ENCODE results near the gene RASGRF2.

RASGRF2 gene, protein sequence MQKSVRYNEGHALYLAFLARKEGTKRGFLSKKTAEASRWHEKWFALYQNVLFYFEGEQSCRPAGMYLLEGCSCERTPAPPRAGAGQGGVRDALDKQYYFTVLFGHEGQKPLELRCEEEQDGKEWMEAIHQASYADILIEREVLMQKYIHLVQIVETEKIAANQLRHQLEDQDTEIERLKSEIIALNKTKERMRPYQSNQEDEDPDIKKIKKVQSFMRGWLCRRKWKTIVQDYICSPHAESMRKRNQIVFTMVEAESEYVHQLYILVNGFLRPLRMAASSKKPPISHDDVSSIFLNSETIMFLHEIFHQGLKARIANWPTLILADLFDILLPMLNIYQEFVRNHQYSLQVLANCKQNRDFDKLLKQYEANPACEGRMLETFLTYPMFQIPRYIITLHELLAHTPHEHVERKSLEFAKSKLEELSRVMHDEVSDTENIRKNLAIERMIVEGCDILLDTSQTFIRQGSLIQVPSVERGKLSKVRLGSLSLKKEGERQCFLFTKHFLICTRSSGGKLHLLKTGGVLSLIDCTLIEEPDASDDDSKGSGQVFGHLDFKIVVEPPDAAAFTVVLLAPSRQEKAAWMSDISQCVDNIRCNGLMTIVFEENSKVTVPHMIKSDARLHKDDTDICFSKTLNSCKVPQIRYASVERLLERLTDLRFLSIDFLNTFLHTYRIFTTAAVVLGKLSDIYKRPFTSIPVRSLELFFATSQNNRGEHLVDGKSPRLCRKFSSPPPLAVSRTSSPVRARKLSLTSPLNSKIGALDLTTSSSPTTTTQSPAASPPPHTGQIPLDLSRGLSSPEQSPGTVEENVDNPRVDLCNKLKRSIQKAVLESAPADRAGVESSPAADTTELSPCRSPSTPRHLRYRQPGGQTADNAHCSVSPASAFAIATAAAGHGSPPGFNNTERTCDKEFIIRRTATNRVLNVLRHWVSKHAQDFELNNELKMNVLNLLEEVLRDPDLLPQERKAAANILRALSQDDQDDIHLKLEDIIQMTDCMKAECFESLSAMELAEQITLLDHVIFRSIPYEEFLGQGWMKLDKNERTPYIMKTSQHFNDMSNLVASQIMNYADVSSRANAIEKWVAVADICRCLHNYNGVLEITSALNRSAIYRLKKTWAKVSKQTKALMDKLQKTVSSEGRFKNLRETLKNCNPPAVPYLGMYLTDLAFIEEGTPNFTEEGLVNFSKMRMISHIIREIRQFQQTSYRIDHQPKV (N-terminal part only)

DNA sequence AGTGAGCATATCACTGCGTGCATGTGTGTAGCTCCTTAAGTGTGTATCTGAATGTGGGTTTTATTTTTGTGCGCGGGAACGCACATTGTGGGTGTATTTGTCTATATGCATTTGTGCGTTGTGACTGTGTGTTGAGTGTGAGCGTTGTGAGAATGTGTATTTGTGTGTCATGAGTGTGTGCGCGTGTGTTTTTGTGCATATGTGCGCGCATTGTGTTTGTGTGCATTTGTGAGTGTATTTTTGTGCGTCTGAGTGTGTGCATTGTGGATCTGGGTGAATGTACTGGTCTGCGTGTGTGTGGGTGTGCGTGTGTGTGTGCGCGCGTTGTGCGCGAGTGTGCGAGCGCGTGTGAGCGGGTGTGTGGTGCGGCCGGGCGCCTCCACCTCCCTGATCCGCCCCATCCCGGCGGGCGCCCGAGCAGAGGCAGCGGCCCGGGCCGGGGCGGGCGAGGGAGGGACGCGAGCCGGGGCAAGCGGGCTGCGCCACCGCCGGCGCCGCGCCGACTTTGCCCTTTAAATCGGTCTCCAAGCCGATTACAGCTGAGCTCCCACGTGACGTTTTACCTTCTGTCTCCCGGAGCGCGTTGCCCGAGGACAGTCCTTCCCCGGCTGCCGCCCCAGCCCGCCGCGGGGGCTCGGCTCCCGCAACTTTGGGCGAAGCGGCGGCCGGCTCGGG lies at the start of gene RASGRF2:
Gene RASGRF2, plus strand, starts transcription at position 596 of the 675 bp plus-strand sequence. CDS start 376 bp downstream, outside the sequence.
- DNase-seq, result no peak

DNA sequence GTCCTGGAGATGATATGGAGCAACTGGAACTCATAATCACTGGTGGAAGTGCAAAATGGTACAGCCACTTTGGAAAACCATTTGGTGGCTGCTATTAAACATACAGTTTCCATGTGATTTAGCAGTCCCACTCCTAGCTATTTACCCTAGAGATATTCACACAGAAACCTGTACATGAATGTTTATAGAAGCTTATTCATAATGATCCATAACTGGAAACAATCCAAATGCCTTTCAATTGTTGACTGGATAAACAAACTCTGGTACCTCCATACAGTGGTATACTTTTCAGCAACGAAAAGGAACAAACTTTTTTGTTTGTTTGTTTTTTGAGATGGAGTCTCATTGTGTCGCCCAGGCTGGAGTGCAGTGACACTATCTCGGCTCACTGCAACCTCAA lies 47.7 kb upstream of the RASGRF2 start:
- DNase-seq, result no peak

DNA sequence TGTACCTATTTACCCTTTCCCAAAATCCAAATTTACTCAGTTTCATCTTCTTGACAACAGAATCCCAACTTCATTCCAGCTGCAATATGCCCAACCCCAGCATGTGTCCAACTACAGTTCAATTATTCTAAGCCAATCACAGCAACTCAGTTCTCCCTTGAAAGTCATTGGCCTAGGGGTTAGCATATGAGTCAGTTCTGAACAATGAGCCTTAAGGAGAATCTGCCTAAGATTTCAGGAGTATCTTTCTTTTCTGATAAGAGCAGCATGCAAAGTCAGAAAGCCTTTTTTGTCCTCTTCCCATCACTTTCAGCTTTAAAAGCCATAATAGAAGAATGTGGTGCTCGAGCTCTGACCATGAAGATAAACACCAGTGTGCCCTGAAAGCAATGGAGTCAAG lies 44.4 kb upstream of the RASGRF2 start:
- no peak for DNase-seq

DNA sequence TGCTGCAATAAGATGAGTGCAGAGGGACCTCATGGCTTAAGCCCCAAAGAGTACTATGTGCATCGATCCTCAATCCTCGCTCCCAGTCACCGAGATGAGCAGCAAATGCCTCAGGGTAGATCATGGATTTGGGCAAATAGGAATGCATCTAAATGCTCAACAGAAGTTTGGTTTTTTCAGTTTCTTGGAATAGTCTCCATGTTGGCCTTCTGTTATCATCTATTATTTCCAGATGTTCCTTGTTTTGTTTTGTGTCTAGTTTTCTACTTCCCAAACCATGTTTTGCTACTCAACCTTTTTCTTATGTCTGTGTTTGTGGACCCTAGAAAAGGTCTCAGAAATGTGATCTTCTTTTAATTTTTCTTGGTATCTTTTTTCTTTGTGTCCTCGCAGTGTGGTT lies 43.5 kb upstream of the RASGRF2 start:
- DNase-seq, result no peak

DNA sequence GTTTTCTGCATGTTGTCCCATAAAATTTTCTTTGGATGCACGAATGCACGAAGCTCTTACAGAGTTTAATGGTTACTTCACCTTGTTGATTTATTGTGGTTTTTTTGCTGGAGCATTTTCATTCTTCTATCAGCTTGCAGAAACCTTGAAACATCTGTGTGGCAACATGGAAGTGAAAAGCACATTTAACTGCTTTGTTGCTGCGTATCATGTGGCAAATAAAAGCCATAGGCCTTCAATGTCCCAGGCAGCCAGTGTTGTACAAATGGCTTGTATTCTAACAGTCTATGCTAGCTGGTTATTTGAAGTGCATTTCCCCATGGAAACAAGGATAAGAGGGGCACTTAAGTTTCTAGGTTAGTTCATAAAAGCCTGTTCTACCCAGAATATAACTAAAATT lies 42.5 kb upstream of the RASGRF2 start:
- no peak for DNase-seq

DNA sequence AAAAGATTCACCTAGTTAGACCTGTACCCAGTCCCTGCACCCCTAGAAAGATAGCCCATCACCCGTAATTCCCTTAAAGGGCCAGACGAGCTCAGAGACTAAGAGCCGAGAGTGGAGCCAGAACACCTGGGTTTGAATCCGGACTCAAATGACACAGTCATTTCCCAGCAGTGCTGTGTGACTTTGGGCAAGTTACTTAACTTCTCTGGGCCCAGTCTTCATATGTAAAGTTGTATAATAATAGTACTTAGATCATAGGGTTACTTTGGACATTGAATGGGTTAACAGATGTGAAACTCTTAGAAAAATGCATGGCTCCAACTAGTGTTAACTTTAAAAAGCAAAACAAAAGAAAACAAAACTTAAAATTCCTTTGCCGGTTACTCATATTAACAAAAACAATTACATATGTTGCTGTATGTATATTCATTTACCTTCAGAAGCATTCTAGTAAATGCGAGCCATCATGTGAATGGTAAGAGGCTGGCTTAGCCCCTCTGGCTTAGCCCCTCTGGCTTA lies 40.4 kb upstream of the RASGRF2 start:
- DNase-seq, result no peak

DNA sequence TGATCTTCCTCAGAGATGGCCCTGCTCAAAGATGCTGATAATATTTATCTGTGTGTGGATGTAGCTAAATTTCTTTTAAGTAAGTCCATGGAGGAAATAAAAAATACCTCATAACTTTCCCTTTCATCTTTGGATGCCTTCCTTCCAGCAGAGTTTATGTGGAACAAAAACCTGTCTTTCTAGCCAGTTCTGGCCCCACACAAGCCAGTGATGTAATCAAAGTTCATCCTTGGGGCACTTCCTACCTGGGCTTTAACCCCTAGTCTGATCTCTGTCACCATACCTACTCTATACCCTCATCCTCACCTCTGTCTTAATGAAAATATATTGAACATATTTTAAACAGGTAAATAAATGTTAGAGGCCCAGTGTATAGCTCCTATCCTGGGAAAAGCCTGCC lies 39.8 kb upstream of the RASGRF2 start:
- DNase-seq, result no peak

DNA sequence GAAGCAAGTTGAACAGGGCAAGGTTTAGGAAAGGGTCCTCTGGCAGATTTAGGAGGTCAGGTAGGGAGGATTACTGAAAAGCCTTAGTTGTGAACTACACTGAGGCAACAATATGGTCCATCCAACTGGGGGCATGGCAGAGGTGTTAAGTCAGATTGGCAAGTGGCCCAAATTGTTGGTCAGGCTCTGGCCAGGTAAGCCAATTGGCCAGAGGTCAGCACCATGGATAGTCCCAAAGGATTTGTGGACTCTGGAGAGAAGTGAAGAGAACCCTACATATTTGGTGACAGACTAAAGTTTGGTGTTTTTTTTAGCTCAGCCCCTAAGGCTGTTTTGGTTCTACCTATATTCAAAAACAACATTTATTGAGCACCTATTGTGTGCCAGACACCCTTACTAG lies 39.1 kb upstream of the RASGRF2 start:
- no peak for DNase-seq

DNA sequence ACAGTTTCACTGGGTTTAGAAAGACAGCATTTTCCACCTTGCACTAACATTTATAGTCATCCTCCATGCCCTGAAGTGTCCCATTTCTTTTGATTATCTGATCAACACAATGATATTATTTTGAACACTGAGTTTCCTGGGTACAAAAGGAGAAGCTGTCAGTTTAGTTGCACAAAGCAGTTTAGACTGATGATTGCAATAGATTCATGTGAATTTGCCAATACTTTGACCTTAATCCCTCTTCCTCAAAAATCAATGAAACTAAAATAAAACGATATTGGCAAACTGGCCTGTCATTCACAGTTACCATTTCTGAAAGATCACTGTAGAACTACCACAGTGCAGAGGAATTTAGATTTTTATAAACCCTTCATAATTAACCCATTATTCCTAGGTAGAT lies 34.2 kb upstream of the RASGRF2 start:
- DNase-seq, result no peak

DNA sequence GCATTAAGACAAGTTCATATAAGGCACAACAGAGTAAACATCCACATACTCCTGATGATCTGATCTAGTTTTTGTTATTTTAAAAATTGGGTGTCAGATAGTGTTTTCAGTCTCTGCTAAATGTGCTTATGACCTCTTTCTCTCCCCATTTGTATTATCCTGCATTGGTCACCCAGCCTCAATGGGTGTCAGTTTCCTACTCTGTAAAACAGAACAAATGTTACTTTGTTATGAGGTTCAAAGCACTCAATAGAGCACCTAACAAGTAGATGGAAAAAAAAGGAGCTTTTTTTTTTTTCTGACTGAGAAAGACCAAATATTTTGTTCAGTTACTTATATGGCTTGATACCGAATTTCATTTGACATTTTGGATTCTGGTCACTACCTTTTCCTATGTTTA lies 33.6 kb upstream of the RASGRF2 start:
- DNase-seq, result no peak

DNA sequence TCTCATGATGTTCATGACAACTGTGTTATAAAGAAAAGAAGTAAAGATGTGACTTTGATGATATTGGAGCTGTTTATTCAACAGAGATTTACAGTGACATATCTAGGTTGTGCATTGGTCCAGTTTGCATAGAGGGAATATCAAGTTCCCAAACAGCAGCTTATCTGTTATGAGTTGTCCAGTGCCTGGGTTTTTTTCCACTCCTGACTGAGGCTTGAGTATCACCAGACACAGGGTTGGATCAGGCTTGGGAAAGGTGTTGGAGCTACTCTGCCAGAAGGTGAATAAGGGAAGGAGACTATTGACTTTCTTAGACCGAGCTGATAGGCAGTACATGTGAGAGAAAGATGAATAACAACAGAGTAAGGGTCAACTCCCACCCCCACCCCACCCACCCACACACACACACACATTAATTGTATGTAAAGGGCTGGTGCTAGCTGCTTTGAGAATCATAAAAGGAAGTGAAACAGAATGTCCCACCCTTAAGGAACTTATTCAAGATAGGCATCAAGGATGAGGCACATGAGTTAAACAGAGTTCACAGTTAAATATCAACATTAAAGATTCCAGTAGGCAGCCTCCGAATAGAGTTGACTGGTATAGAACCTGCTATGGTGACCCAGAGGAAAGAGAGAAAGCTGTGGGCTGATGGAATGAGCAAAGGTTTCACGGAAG lies 33.0 kb upstream of the RASGRF2 start:
- DNase-seq, result no peak

DNA sequence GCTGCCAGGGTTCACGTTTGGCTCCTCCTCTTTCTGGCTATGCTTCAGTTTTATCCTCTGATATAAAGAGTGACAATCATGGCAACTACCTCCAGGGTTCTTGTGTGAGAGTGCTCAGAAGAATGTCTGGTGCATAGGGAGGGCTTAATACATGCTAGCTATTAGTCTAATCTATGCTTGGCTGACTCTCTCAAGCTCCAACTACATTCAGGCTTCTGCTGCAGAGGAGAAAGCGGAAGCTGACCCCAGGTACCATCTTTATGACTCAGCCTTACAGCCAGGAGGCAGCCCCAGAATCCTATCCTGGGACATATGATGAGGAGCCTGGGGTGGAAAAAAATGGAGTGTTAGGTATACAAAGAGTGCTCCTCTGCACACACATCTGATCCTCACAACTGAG lies 32.1 kb upstream of the RASGRF2 start:
- no peak for DNase-seq

DNA sequence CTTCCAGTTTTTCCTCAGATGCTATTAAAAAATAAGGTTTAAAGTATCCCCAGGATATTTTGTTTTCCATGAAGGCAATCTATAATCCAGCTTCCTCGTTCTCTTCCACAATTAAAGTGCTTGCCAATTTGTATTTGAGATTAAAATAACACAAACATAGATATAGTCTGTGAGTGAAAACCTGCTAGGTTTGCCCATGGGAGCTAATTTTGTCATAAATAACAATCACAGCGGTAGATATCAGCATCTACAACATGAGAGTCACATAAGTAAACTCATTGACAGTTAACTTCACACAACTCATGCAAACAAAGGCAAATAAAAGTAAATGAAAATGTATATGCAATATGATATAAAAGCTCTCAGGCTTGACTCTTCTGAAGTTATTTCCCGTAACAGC lies 29.2 kb upstream of the RASGRF2 start:
- no peak for DNase-seq

DNA sequence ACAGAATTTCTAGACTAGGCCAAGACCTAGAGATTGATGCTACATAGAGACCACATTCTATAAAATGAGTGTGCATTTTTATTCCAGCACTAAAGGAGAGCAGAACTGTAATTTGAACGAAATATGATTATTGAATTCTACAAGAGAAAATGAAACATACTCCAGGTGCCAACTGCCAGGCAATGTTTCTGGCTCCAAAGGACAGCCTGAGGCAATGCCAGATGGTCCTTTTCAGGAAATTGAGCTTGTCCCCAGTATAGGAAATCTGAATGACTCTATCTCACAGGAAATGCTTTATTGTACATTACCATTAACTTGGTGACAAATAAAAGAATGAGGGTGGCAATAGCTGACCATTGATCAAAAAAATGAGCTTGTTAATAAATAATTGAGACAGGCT lies 28.8 kb upstream of the RASGRF2 start:
- DNase-seq, result no peak

DNA sequence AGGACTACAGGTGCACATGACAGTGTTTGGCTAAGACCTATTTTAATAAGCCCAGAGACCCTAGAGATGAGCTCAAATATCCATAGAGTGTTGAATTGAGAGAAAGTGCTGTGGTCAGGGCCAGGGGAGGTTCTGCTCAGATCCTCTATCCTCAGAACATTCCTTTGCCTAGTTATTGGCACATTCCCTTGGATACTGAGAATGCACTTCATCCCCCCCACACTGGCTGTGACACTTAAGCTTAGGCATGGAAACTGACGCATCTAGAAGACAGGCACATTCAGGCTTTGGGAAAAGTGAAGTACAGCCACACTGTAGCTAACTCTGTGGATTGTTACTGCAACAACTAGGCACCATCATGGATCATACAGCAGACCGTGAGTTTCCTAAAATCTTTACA lies 27.1 kb upstream of the RASGRF2 start:
- no peak for DNase-seq

DNA sequence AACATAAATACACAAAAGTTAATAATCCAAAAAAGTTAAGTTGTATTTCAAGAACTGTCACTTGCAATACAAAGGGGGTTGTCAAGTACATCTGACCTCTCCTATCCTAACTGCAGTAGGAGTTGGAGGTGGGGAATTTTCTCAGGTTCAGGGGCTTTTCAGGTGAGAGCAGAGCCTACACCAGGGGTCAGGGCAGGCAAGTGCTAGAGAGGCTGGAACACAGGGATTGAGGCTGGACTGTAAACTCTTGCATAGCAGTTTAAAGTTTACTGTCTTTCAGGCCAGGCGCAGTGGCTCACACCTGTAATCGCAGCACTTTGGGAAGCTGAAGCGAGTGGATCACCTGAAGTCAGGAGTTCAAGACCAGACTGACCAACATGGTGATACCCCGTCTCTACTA lies 25.4 kb upstream of the RASGRF2 start:
- no peak for DNase-seq

DNA sequence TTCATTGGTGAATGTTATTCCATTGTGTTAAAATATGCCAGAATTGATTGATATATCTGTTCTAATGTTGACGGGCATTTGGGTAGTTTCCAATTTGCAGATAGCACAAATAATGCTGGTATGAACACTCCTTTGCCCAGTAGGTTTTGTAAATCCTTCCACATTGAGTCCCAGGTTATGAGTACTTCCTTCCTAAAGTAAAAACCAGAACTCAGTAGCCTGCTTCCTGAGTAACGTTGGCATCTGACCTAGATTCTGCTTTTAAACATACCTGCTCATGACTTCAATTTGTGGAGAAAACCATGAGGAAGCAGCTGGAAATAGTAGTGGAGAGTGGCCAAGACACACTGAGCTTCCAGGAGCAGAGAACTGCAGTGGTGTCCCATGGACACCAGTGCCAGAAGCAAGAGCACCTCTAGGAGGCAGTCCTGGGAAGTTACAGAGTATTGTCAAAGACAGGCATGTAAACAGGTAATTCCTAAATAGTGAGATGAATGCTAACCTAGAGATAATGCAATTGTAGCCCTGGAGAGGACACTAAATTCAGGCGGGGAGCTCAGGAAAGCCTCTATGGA lies 24.3 kb upstream of the RASGRF2 start:
- no peak for DNase-seq

DNA sequence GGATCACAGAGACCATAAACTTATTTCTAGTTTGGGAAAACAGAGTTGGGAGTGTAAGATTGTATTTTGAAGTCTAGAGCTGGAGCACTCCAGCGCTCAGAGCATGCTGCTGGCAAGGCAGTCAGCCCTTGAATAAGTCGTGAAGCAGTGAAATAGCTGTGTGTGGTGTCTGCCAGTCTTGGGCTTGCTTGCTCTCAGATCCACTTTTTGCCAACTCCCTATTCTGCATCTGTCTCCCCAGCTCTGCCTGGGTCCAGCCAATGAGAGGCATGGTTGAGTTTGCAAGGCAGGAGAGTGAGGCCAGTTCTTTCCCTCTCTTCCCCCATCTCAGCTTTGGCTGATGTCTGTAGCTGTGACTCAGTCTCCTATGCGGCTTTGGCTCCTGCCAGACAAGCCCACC lies 23.3 kb upstream of the RASGRF2 start:
- DNase-seq, result no peak

DNA sequence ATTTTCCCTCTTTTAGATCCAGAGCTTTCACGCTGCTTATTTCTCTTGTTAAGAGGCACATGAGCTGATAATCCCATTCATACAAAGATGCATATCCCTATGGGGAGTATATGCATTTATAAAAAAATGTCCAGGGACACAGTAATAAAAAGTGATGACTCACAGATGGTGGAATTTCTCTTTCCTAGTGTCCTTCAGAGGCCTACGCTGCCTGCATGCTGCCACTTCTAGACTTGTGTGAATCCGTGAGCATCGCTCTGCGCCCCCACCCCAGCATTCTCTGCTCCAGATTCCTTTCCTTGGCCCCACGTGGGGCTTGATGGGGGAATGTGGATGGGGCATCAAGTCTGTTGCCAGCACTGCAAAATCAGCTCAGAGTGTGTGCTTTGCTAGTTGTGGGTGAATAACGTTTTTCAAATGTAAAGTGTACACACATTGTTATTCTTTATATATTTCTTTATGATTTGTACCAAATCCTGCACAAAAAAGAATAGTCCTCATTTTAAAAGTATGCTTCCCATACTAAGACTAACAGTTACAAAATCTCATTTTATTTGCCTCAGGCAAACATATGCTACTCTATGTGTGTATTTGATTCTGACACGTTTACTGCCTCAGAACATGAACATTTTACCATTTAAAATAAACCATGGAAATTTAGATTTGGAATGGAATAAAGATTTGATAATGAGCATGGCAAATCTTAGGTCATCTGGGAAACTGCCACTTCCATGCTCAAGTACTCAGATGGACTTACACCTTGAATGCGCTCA lies 22.4 kb upstream of the RASGRF2 start:
- no peak for DNase-seq

DNA sequence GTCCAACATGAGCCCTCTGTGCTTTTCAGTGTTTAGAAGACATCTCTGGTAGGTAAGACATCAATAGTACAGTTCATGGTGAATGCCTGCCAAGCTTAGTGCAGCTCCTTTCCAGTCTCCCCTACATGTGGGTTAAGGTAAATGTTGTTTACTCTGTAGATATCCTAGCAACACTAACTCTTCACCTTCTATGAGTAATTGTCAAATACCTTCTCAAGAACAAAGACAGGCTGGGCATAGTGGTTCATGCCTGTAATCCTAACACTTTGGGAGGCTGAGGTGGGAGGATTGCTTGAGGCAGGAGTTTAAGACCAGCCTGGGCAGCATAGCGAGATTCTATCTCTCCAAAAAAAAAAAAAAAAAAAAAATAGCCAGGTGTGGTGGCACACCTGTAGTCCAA lies 18.7 kb upstream of the RASGRF2 start:
- no peak for DNase-seq

DNA sequence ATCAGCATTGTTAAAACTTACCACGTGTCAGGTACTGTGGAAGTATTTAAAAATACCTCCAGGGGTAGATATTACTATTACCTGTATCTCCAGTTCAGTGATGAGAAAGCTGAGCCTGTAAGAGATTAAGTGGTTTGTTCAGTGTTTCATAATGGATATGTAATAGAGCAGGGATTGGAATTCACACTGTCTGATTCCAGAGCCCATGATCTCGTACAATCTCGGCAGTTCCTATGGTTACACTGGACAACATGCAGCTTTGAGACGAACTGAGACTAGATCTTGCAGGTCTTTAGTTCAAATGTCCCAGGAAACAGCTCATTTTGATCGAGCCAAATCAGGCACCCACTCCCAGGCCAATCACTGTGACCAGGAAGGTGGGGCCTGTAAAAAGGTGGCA lies 8.8 kb upstream of the RASGRF2 start:
- no peak for DNase-seq
